ENCODE results near the gene CD3E.

- no peak for TF ChIP-seq POLR2A (IDR thresholded peaks at IDR 0.05)
- no peak for TF ChIP-seq CTCF (IDR thresholded peaks at IDR 0.05)
These were observed 27.2 kb upstream of the CD3E start for GRCh38 chr11:118277312-118277711.

Data from uterus (tissue), 2 donors.